HG02678 (cell line): Measurements from ENCODE around the gene DAB1.

Experiments
- ATAC-seq: cut with Tn5 transposase; IDR thresholded peaks from one replicate; pipeline ENCODE4 v1.9.1; 2021; ENCODE audit warnings: mild to moderate bottlenecking, moderate library complexity; ENCODE audit not compliant: unreplicated experiment

The DAB1 gene

DNA sequence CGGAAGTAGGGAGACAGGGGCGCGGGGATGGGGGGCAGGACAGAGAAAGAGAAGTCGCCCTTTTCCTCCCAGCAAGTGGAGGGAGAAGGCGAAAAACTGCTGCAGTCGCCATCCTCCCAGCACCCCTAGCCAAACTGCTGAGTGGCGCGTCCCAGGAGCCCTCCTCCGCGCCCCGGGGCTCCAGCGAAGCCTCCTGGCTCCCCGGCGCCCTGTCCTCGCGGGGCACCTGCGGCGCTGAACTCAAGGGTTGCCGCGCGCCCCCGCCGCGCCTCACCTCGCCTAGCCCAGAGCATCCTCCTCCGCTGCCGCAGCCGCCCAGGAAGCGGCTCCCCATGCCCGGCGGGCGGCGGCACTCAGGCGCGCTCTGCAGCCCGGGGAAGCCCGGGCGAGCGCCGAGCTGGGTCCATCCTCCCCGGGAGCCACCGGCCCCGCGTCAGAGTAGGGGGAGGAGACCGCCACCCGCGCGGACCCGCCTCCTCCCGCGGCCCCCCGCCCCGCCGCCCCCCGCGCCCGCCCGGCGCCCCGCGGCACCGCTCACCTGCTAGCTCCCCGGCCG lies at the start of gene DAB1:
Gene DAB1 (minus strand): TSS at position 405 of the 556 bp plus-strand sequence. CDS start 133,030 bp downstream, outside the sequence.
- ATAC-seq: no peak

DNA sequence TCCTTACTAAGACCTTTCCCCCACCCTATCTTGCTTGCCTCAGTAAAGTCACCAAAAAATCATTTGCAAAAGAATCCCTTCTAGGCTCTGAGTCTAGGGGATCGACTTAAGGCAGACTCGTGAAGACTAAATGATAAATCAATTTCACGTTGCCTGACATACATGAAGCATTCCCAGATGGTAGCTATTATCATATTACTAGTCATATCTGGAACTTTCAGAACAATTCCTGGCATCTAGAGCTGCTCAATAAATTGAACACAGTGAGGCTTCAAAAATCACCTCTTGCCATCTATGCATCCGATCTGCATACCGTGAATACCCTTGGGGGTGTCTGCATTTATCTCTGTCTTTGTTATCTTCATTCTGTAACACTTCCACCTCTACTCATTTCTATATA lies 49.6 kb upstream of the DAB1 start:
- ATAC-seq: no peak

DNA sequence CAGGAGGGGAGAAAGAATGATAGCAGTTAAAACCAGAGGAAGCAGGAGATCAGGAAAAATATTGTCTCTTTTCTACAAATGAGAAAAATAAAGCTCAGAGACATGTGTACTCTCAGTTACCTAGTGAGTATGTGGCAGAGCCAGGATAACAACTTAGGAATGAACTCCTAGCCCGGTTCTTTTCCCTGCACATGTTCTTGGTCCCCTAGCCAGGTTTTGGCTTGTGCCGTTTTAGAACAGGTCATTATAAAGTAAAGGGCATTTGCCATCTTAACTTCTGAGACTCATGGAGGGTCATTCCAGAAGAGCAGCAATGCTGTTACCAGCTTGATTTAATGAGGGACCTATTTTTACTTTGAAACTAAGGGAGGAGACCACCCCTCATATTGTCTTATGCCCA lies 48.1 kb upstream of the DAB1 start:
- no peak for ATAC-seq

- no peak for ATAC-seq
Measured at GRCh38 chr1:57470036-57470435, 46.2 kb upstream of the DAB1 start.

GRCh38 chr1:57468641-57469523 lies 45.0 kb upstream of the DAB1 start:
- ATAC-seq: no peak

DNA sequence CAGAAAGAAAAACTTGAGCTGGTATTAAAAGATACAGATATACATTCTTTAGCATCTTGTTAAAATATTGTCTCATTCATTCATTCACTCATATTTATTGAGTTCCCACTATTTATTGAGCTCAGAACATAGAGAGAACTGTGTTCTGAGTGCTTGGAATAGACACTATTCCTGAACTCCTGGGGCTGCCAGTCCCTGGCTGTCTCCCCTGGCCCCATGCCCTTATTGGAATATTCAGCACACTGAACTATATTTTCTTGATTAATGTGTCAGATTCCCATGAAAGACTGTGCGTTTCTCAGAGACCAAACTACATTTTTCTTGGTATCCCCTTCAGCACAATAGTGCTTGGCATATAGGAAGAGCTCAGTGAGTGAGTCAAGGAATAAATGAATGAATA lies 44.0 kb upstream of the DAB1 start:
- no peak for ATAC-seq

GRCh38 chr1:57464756-57465155 lies 40.9 kb upstream of the DAB1 start:
- no peak for ATAC-seq

- no peak for ATAC-seq
Measured at GRCh38 chr1:57463343-57463742, 39.5 kb upstream of the DAB1 start.

DNA sequence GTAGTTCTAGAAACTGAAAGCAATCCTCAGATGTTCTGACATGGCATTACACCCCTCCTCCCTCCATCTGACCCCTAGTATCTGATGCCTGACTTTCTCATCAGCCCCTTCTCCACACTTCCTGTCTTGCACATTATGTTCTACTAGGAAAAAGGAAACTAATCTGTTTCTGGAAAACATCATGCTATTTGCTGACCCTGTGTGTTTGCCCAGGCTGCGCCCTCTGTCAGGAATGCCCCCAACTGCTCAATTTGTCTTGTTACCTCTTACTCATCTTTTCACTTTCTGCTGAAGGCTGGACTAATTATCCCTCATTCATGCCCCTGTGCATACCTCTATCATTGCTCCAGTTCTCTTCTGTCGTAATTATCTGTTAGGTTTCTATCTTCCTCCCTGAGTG lies 37.5 kb upstream of the DAB1 start:
- no peak for ATAC-seq

DNA sequence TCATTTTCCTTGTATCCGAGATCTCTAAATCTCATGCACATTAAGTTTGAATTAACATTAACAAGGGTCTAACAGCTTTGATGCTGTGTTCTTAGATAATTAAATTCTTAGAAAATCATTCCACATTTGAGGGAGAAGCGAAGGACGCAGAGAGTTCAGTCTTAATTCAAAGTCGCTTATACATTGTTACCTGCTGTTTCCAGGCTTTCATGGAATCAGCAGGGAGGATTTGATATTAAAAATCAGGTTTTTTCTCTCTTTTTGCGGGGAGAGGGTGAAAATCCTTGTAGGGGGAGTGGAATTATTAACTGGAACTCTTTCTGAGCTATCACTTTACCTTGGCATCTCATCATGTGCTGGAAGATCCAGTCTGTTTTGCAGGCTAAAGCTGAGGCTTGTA lies 27.7 kb upstream of the DAB1 start:
- ATAC-seq: no peak

- no peak for ATAC-seq
Measured at GRCh38 chr1:57450981-57451380, 27.1 kb upstream of the DAB1 start.

DNA sequence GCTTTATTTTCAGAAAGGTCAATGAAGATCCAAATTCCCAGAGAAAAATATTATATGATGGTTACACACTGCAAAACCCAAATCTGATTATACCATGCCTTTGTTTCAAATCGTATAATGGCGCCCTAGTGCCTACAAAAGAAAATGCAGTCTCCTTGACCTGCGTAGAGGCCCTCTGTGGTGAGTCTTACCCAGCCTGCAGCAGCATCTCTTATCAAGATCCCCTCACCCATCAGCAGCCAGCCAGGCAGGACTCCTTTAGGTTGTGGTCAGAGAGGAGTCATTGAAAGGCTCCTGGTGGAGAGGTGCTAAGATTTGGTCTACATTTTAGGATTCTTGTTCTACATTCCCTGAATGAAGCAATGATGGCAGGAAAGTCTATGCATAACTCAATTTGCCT lies 23.7 kb upstream of the DAB1 start:
- no peak for ATAC-seq

- ATAC-seq: no peak
Measured at GRCh38 chr1:57443004-57443403, 19.1 kb upstream of the DAB1 start.

GRCh38 chr1:57440096-57440495 lies 16.2 kb upstream of the DAB1 start:
- no peak for ATAC-seq

DNA sequence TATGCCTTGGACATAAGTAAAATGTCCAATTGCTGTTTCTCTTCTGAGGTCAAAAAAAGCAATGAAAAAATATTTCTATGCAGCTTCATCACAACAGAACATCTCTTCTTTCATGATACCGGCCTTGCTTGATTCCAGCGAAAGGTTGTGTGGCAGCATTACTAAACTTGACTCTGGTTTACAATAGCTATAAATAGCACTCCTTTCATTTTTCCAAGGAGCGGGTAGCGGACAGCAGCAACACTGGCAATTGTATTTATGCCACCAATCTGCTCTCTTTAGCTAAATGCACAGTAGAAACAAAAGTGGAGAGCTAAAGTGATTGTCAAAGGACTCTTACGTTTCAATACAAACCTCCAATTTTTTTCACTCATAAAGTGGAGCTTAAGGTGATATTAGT lies 7.5 kb upstream of the DAB1 start:
- ATAC-seq: no peak

GRCh38 chr1:57424231-57425027 lies 569 bp upstream of the DAB1 start:
- no peak for ATAC-seq

- no peak for ATAC-seq
Measured at GRCh38 chr1:57423135-57423655, 665 bp downstream of the DAB1 start.

DNA sequence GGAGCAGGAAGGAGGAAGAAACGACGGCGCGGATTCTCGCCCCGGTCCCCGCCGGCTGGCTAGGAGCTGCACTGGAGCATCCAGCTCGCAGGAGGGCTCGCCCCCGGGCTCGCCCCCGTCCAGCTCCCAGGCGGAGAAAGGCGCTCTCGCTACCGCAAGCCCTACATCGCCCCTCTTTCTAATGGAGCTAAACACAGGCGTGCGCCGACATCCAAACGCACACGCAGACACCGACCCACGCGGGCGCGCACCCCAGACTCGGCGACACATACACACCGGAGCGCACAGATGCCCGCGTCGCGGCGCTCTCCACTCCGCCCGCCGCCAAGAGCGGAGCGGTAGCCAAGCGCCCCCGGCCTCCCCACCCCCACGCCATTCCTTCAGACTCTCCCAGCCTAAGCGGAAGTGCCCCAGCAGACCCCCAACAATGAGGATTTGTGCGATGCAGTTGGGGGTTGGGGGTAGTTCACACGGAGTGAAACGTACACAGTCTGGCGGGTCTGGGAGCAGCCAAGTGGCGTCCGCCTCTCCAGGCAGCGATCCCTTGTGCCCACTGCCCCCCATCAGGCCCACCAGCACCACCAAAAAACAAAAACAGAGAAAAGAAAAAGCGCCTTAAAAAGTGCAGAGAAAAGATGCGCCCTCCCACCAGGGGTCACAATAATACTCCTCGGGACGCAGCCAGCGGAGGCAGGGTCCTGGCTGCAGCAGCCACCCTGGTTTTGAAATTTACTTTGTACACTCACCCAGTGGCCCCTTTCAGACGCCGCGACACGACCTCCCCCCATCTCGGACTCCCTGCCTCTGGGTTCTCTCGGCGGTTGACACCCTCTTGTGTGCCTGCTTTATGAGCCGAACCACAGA lies 1.4 kb downstream of the DAB1 start:
- no peak for ATAC-seq

- ATAC-seq: no peak
Measured at GRCh38 chr1:57421806-57422205, 2.1 kb downstream of the DAB1 start.

GRCh38 chr1:57420981-57421785 lies 2.7 kb downstream of the DAB1 start:
- no peak for ATAC-seq
